ENCODE data around the gene UBE2G2.
A peak's percentile ranks its signal among the peaks of the same experiment; 100 is the strongest.

The UBE2G2 gene

GRCh38 chr21:44800971-44801467, 601 bp downstream of the UBE2G2 start:
- in situ Hi-C loops (cut with MboI; ENCODE audit: low pct_unique_long_range_greater_than_20kb, low sequenced_read_pairs, unreplicated experiment), result no loop called here
- DNase-seq (ENCODE audit: low spot score), result peak; percentile 78
- TF ChIP-seq, protein P1, sequence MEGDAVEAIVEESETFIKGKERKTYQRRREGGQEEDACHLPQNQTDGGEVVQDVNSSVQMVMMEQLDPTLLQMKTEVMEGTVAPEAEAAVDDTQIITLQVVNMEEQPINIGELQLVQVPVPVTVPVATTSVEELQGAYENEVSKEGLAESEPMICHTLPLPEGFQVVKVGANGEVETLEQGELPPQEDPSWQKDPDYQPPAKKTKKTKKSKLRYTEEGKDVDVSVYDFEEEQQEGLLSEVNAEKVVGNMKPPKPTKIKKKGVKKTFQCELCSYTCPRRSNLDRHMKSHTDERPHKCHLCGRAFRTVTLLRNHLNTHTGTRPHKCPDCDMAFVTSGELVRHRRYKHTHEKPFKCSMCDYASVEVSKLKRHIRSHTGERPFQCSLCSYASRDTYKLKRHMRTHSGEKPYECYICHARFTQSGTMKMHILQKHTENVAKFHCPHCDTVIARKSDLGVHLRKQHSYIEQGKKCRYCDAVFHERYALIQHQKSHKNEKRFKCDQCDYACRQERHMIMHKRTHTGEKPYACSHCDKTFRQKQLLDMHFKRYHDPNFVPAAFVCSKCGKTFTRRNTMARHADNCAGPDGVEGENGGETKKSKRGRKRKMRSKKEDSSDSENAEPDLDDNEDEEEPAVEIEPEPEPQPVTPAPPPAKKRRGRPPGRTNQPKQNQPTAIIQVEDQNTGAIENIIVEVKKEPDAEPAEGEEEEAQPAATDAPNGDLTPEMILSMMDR (IDR thresholded peaks at IDR 0.05; ENCODE audit: extremely low read depth, insufficient read depth, missing control alignments), result peak; percentile 42

GRCh38 chr21:44800103-44800502, 1.5 kb downstream of the UBE2G2 start:
- TF ChIP-seq, protein P1 (IDR thresholded peaks at IDR 0.05; ENCODE audit: extremely low read depth, insufficient read depth, missing control alignments), result peak; percentile 40
- in situ Hi-C loops (cut with MboI; ENCODE audit: low pct_unique_long_range_greater_than_20kb, low sequenced_read_pairs, unreplicated experiment), result no loop called here
- no peak for DNase-seq (ENCODE audit: low spot score)

DNA sequence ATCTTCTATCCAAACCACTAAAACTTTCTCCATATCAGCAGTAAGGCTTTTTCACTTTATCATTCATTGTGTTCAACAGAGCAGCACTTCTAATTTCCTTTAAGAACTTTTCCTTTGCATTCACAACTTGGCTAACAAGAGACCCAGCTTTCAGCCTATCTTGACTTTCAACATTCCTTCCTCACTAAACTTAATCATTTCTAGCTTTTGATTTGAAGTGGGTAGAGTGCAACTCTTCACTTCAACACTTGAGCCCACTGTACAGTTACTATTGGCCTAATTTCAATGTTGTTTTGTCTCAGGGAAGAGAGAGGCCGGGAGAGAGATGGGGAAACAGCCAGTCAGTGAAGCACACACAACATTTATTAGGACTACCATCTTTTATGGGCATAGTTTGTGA, 2.0 kb downstream of the UBE2G2 start:
- in situ Hi-C loops (cut with MboI; ENCODE audit: low pct_unique_long_range_greater_than_20kb, low sequenced_read_pairs, unreplicated experiment), result loop anchor here (10.0 to 25.0 kb wide), 3 partner anchors 125 to 462 kb away; partner anchors contain the start of genes CFAP410 and ITGB2
- TF ChIP-seq, protein P1 (IDR thresholded peaks at IDR 0.05; ENCODE audit: extremely low read depth, insufficient read depth, missing control alignments), result no peak
- no peak for DNase-seq (ENCODE audit: low spot score)

- DNase-seq (ENCODE audit: low spot score), result no peak
- in situ Hi-C loops (cut with MboI; ENCODE audit: low pct_unique_long_range_greater_than_20kb, low sequenced_read_pairs, unreplicated experiment), result loop anchor here (10.0 to 25.0 kb wide), 3 partner anchors 127 to 460 kb away; partner anchors contain the start of genes CFAP410 and ITGB2
- TF ChIP-seq, protein P1 (IDR thresholded peaks at IDR 0.05; ENCODE audit: extremely low read depth, insufficient read depth, missing control alignments), result no peak
These were observed 3.8 kb downstream of the UBE2G2 start for GRCh38 chr21:44797775-44798174.

DNA sequence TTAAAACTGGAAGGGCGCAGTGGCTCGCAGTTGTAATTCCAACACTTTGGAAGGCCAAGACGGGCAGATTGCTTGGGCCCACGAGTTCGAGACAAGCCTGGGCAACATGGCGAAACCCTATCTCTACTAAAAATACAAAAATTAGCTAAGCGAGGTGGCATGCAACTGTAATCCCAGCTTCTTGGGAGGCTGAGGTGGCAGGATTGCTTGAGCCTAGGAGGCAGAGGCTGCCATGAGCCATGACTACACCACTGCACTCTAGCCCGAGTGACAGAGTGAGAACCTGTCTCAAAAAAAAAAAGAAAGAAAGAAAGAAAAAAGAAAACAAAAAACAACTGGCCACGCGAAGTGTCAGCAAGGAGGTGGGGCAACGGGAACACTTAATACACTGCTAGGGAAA, 6.3 kb downstream of the UBE2G2 start:
- TF ChIP-seq, protein P1 (IDR thresholded peaks at IDR 0.05; ENCODE audit: extremely low read depth, insufficient read depth, missing control alignments), result no peak
- in situ Hi-C loops (cut with MboI; ENCODE audit: low pct_unique_long_range_greater_than_20kb, low sequenced_read_pairs, unreplicated experiment), result loop anchor here (10.0 to 25.0 kb wide), 3 partner anchors 129 to 458 kb away; partner anchors contain the start of genes CFAP410 and ITGB2
- no peak for DNase-seq (ENCODE audit: low spot score)

- DNase-seq (ENCODE audit: low spot score), result no peak
- in situ Hi-C loops (cut with MboI; ENCODE audit: low pct_unique_long_range_greater_than_20kb, low sequenced_read_pairs, unreplicated experiment), result loop anchor here (5.0 to 25.0 kb wide), 4 partner anchors 131 to 456 kb away; partner anchors contain the start of genes CFAP410 and ITGB2
- TF ChIP-seq, protein P1 (IDR thresholded peaks at IDR 0.05; ENCODE audit: extremely low read depth, insufficient read depth, missing control alignments), result no peak
These were observed 7.8 kb downstream of the UBE2G2 start for GRCh38 chr21:44793592-44794374.

All from GM13977 (cell line).